ENCODE results near the gene KRT7.

The KRT7 gene

DNA sequence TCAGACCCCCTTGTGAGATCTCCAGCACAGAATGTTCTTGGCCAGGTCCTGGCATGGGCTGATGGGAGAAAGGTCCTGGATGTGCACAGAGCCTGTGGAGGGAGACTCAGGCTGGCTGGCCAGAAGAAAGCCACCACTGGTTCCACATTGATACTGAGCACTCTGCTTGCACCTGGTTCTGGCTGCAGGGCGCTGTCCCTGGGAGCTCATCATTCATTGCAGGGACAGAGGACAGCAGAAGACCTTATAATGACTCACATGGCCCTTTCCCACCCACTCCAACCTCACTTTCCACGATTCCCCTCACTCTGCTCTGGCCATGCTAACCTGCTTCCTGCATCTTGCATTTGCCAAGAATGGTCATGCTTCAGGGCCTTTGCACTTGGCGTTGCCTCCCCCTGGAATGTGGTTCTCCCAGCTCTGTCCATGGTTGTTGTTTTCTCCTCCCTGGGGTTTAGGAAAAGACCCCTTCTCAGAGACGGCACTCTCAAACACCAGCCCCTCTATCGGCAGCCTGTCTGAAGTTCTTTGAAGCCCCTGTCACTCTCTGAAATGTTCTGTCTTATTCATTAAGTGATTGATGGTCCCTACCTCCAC, 10.3 kb downstream of the KRT7 start:
- Histone ChIP-seq H3K9me3 (ENCODE audit: low read length) (no peaks in the 10 kb centered on the region), H3K4me3 (ENCODE audit: low read length) (no peak overlapping the region), H3K36me3 (ENCODE audit: insufficient read depth, low read length) (no peaks in the 10 kb centered on the region), H2AFZ (ENCODE audit: low read depth, low read length) (no peak overlapping the region), H3K27me3 (ENCODE audit: insufficient read depth, low read length) (peaks cover 3% of the 10 kb centered on the region), H3K4me1 (ENCODE audit: insufficient read depth, low read length) (no peaks in the 10 kb centered on the region)

DNA sequence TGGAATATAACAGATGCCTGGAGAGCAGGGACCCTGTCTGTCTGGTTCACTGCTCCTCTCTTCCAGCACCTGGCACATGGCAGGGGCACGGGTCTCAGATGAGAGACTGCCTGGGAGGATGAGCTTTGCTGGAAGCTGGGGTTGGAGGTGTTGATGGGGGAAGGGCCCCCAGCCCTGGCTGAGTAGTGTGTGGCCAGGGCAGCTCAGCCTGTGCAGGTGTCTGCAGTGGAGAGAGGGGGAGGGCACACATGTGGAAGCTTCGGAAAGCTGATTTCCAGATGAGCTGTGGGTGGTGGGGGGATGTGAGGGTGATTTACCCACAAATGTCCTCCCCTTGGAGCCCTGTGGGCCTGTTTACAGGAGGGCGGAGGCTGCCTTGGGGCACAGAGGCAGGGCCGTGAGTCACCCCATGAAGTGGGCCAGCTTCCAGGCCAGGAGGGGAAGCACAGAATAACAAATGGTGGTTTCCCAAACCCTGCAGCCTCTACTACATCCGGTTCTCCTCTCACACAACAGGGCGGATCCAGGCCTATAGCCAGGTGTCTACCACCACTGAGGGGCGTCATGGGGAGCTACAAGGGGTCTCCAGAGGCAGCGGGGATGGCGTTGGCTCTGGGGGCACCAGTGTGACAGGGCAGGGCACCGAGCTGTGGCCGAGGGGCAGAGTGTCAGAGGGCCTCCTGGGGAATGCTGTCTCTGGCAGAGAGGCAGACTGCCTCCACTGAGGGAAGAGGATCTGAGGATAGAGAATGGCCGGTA, 11.0 kb downstream of the KRT7 start:
- Histone ChIP-seq H3K4me3 (ENCODE audit: low read length) (no peak overlapping the region), H2AFZ (ENCODE audit: low read depth, low read length) (no peak overlapping the region), H3K36me3 (ENCODE audit: insufficient read depth, low read length) (no peaks in the 10 kb centered on the region), H3K27me3 (ENCODE audit: insufficient read depth, low read length) (peaks cover 8% of the 10 kb centered on the region), H3K9me3 (ENCODE audit: low read length) (no peaks in the 10 kb centered on the region), H3K4me1 (ENCODE audit: insufficient read depth, low read length) (no peaks in the 10 kb centered on the region)

DNA sequence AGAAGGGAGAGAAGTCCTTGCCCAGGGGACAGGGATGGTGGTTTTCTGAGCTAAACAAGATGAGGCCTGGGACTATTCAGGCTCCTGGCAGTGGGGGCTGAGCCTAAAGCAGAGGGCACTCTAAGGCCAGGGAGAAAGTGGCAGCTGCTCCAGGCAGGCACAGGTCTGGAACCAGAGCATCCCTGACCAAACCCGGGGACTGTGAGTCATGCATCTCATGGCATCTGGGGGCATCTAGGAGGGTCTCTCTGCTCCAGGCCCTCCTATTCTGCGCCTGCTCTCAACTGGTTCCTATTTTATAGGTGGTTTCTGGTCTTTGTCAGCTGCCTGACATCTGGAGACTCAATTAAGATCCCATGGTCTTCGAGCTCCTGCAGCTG, 11.6 kb downstream of the KRT7 start:
- no peak overlapping the region for H3K4me3 ChIP-seq (ENCODE audit: low read length)
- H3K4me1 ChIP-seq (ENCODE audit: insufficient read depth, low read length): no peaks in the 10 kb centered on the region
- peaks cover 10% of the 10 kb centered on the region for H3K27me3 ChIP-seq (ENCODE audit: insufficient read depth, low read length)
- no peak overlapping the region for H2AFZ ChIP-seq (ENCODE audit: low read depth, low read length)
- no peaks in the 10 kb centered on the region for H3K36me3 ChIP-seq (ENCODE audit: insufficient read depth, low read length)
- H3K9me3 ChIP-seq (ENCODE audit: low read length): no peaks in the 10 kb centered on the region

DNA sequence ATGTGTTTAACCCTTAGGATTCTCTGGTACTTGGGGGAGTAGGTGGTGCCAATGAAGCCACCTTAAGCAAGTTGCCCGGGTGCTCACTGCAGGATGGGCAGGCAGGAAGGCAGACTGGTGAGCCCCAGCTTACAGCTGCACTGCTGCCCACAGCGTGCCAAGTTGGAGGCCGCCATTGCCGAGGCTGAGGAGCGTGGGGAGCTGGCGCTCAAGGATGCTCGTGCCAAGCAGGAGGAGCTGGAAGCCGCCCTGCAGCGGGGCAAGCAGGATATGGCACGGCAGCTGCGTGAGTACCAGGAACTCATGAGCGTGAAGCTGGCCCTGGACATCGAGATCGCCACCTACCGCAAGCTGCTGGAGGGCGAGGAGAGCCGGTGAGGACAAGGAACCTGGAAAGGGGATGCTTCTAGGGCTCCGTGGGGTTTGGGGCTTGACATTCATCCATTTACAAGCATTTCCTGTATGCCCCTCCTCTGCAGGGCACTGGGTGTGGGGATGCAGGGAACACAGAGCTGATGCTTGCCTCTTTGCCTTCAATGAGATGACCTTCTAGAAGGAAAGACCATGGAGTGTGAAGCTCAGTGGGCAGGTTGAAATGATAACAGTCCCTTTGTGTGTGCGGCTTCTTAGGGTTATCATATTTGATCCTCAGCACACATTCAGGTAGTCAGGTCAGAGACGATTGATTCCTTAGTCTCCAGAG, 12.4 kb downstream of the KRT7 start:
- Histone ChIP-seq H3K4me1 (ENCODE audit: insufficient read depth, low read length) (no peaks in the 10 kb centered on the region), H3K27me3 (ENCODE audit: insufficient read depth, low read length) (peaks cover 17% of the 10 kb centered on the region), H3K4me3 (ENCODE audit: low read length) (no peak overlapping the region), H3K9me3 (ENCODE audit: low read length) (no peaks in the 10 kb centered on the region), H2AFZ (ENCODE audit: low read depth, low read length) (no peak overlapping the region), H3K36me3 (ENCODE audit: insufficient read depth, low read length) (no peaks in the 10 kb centered on the region)

DNA sequence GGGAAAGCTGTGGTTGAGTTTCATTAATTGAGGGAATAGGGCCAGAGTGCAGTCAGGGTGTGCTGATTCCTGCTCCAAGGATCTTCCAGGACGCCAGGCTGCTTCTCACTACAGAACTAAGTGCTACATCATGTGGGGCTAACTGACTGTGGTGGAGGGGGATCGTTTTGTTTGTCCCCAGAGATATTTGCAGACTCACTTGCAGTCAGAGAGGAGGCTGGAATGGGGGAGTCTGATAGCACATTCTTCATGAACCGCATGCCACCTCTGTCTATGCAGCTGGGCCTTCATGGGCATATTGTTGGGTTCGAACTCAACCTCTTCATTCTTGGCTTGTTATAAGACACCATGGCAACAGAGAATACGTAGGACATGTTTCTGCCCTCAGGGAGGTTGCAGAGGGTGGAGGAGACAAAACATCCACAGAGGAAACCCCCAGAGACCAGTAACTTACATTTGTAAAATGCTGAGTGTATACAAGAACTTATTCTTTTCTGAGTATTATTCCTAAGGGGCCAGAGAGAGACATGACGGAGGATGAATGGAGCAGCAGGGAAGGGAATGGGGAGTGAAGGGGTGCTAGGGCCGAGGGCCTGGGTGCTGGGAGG, 13.0 kb downstream of the KRT7 start:
- no peak overlapping the region for H3K4me3 ChIP-seq (ENCODE audit: low read length)
- H3K36me3 ChIP-seq (ENCODE audit: insufficient read depth, low read length): no peaks in the 10 kb centered on the region
- H3K9me3 ChIP-seq (ENCODE audit: low read length): no peaks in the 10 kb centered on the region
- H3K27me3 ChIP-seq (ENCODE audit: insufficient read depth, low read length): peaks cover 20% of the 10 kb centered on the region
- no peak overlapping the region for H2AFZ ChIP-seq (ENCODE audit: low read depth, low read length)
- H3K4me1 ChIP-seq (ENCODE audit: insufficient read depth, low read length): no peaks in the 10 kb centered on the region

DNA sequence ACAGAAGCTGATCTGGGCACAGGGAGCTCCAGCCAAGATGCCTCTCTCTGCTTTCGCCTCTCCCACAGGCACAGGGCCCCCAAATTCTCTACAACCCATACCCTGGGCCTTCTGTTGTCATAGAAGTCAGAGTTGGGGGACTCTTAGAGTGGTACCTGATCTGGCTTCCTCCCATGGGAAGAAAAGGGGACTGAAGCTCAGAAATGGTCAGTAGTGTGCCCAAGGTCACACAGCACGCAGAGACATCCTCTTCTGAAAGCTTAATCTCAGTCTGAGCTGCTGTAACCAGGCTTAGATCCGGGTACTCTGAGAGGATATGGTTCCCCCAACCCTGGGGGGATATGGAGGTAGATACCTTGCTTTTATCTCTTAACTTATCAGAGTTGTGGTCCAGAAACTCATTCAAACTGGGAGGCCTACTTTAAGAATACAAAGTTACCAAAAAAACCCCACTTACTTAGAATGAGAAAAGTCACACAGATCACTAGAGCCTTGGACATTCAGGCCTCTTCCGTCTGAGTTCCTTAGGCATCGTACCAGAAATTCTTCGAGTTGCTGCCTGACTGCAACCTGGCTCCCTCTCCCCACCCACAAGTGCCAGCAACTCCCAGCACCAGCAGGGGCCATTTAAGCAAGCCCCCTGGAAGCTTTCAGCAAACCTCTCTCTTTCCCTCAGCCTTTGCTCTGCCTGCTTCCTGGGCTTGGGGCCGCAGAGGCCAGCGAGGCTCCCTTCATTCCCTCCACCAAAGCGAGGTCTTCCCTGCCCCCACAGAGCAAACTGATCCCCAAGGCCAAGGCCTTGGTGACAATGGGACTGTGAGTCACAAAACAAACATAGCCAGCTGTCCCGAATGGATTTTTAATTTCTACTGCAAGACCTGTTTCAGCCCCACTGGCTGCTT, 13.9 kb downstream of the KRT7 start:
- H3K27me3 ChIP-seq (ENCODE audit: insufficient read depth, low read length): peaks cover 20% of the 10 kb centered on the region
- H3K4me3 ChIP-seq (ENCODE audit: low read length): no peak overlapping the region
- H3K9me3 ChIP-seq (ENCODE audit: low read length): no peaks in the 10 kb centered on the region
- H2AFZ ChIP-seq (ENCODE audit: low read depth, low read length): no peak overlapping the region
- H3K4me1 ChIP-seq (ENCODE audit: insufficient read depth, low read length): no peaks in the 10 kb centered on the region
- H3K36me3 ChIP-seq (ENCODE audit: insufficient read depth, low read length): no peaks in the 10 kb centered on the region

DNA sequence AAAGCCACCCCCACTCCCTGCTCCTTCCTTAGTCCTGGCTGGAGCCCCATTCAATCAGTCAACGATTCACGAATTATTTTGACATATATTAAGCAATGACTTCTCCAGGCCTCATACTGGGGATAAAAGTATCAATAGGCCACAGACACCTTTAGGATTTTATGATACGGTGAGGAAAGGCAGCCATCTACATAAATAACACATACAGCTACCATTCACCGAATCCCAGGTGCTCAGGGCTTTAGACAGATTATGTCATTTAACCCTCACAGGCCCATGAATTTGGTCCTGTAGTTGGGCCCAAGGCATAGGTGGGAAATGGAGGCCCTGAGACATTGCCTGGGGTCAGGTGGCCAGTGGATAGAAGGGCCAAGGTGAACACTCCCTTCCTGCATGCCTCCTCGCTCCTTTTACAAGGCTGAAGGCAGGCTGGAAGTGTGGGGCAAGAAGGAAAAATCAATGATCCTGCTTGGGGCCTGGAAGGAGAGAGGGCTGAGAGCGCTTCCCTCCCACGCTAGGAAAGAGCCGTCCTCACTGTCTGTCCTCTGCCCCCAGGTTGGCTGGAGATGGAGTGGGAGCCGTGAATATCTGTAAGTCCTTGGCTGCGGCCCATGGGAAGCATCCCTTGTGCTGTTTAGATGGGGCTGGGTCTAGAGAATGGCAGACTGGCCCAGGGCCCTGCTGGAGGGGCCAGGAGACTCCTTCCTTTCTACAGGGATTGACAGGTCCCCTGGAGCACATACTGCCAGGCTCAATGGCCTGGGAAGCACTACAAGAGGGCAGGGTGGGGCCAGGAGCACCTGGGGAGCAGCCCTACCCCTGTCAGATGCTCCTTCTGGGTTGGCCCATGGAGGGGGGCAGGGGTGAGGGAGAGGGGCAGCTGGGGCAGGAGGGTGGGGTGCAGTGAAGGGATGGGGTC, 14.8 kb downstream of the KRT7 start:
- H3K9me3 ChIP-seq (ENCODE audit: low read length): no peaks in the 10 kb centered on the region
- no peaks in the 10 kb centered on the region for H3K36me3 ChIP-seq (ENCODE audit: insufficient read depth, low read length)
- H3K4me3 ChIP-seq (ENCODE audit: low read length): no peak overlapping the region
- no peak overlapping the region for H2AFZ ChIP-seq (ENCODE audit: low read depth, low read length)
- no peaks in the 10 kb centered on the region for H3K4me1 ChIP-seq (ENCODE audit: insufficient read depth, low read length)
- H3K27me3 ChIP-seq (ENCODE audit: insufficient read depth, low read length): peaks cover 20% of the 10 kb centered on the region

DNA sequence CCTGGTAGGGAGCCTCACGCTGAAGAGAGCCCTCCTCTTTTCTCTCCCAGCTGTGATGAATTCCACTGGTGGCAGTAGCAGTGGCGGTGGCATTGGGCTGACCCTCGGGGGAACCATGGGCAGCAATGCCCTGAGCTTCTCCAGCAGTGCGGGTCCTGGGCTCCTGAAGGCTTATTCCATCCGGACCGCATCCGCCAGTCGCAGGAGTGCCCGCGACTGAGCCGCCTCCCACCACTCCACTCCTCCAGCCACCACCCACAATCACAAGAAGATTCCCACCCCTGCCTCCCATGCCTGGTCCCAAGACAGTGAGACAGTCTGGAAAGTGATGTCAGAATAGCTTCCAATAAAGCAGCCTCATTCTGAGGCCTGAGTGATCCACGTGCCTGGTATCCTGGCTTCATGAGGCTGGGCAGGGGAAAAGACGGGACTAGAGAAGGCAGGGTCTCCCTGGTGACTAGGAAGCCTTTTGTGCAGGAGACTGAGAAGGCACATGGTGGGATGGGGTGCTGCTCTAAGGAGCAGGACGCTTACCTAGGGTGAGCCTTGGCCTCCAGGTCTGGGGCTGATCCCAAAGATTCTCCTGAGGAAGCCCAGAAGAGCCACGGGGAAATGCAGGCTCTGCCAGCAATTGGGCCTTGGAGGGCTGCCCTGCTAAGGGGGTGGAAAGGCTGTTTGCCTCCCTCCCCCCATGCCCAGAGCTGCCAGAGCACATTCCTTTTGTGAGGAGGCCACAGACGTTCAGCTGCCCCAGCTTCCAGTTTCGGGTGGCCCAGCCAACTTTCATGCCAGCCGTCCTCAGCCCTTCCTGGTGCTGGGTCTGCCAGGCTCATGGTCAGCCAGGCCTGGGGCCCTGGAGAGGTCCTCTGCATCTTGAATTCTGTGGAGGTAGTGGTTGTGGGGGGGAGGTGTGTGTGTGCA, 15.8 kb downstream of the KRT7 start:
- Histone ChIP-seq H3K4me3 (ENCODE audit: low read length) (no peak overlapping the region), H2AFZ (ENCODE audit: low read depth, low read length) (no peak overlapping the region), H3K27me3 (ENCODE audit: insufficient read depth, low read length) (peaks cover 24% of the 10 kb centered on the region), H3K36me3 (ENCODE audit: insufficient read depth, low read length) (no peaks in the 10 kb centered on the region), H3K4me1 (ENCODE audit: insufficient read depth, low read length) (no peaks in the 10 kb centered on the region), H3K9me3 (ENCODE audit: low read length) (no peaks in the 10 kb centered on the region)

DNA sequence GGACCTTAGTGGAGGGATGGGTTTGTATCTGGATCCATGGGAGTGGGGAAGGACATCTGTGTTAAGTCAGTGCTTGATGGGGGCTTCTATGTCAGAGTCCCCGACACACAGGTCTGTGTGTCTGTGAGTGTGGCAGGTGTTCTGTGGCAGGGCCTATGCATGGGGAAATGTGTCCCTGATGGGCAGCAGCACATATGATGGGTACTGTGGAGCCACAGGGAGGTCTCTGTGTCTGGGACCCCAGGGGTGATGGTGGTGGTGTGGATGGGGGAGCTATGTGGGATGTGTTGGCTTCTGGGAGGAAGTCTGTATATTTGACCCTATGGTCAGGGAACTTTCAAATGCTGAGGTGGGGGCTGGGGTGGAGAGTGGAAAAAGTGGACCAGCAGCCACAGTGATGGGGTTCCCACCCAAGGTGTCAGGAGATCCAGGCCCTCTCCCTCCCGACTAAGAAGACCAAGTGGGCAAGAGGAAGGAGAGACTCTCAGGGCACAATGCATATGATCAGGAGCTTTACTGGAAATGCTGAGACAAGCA, 16.5 kb downstream of the KRT7 start:
- Histone ChIP-seq H3K36me3 (ENCODE audit: insufficient read depth, low read length) (no peaks in the 10 kb centered on the region), H3K9me3 (ENCODE audit: low read length) (no peaks in the 10 kb centered on the region), H2AFZ (ENCODE audit: low read depth, low read length) (no peak overlapping the region), H3K4me3 (ENCODE audit: low read length) (no peak overlapping the region), H3K4me1 (ENCODE audit: insufficient read depth, low read length) (no peaks in the 10 kb centered on the region), H3K27me3 (ENCODE audit: insufficient read depth, low read length) (peaks cover 24% of the 10 kb centered on the region)

DNA sequence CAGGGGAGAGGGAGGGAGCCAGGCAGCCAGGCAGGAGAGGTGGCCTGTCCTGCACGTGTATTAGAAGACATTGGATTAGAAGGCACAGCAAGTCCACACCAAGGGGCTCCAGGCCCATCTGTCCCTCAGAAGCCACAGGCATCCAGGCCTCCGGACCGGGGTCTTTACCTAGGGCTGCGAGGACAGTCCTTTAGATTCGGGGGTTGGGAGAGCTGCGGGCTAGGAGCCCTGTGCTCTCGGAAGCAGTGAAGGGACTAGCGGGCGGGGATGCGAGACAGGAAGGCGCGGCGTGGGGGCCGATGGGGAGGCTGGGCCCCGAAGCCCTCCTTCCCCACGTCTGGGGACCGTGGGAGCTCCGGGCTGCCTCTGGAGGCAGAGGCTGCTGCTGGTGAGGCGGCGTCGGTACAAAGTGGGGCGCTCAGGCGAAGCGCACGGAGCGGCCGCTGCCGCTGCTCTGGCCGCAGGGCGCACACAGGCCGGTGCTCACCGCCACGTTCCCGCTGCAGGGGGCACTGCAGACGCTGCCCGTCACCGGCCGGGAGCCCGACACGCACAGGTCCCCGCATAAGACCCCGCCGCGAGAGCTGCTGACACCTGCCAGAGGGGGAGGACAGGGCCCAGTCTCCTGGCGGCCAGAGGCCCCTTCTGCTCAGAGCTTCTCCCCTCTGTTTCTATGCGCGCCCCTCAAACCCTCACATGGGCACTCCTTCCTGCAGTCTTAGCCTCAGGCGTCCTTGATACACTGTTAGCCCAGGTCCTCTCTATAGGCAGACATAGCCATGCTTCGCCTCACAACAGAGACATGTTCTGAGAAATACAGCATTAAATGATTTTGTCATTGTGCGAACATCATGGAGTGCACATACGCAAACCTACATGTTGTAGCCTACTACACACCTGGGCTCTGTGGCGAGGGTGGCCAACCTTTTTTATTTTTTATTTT, 17.3 kb downstream of the KRT7 start:
- Histone ChIP-seq H3K36me3 (ENCODE audit: insufficient read depth, low read length) (no peaks in the 10 kb centered on the region), H3K9me3 (ENCODE audit: low read length) (no peaks in the 10 kb centered on the region), H3K4me3 (ENCODE audit: low read length) (no peak overlapping the region), H2AFZ (ENCODE audit: low read depth, low read length) (no peak overlapping the region), H3K4me1 (ENCODE audit: insufficient read depth, low read length) (no peaks in the 10 kb centered on the region), H3K27me3 (ENCODE audit: insufficient read depth, low read length) (peaks cover 24% of the 10 kb centered on the region)

Measured in neuron (in vitro differentiated cells).